ENCODE data around the gene PRELID2. TPM values are rescaled to one million over a fixed set of nuclear protein-coding genes. Genes with fewer than 3 reads are reported as not detected.

Gene PRELID2
- total RNA-seq: 1 to 10 TPM in 3 of 4 donors, not detected in 1; 1.1 to 6.7 (median 1.2) TPM

- TF ChIP-seq POLR2A (IDR thresholded peaks at IDR 0.05) (peak; percentile 35 to 48), CTCF (IDR thresholded peaks at IDR 0.05 in 4 of 5, conservative IDR thresholded peaks at IDR 0.05 in 1 of 5) (no peak)
- peak; percentile 64 to 77 for DNase-seq
- in situ Hi-C loops (cut with MboI; ENCODE audit: low sequenced_read_pairs in 4 of 4) (loop anchor here in 2 of 4 donors (25.0 kb wide), 1 partner anchor 1648 kb away; no protein-coding TSS in a partner anchor), intact Hi-C loops (cut with DNase I; ENCODE audit: low total_unique reads) (loop anchor here (5.0 to 10.0 kb wide), 2 partner anchors 140 to 212 kb away; no protein-coding TSS in a partner anchor)
- Histone ChIP-seq H3K4me1 (peaks cover 7 to 8% of the 10 kb centered on the region in 2 donors), H3K36me3 (no peaks in the 10 kb centered on the region), H3K27ac (peak within 1 kb of the TSS; percentile 56 to 77 (median 65)), H3K4me3 (peak within 1 kb of the TSS; percentile 63 to 75 (median 67)), H3K27me3 (no peaks in the 10 kb centered on the region), H3K9me3 (no peaks in the 10 kb centered on the region)
- ATAC-seq: peak; percentile 92 to 93
Observed at GRCh38 chr5:145834917-145835847, at the start of gene PRELID2. Gene PRELID2 (minus strand): TSS chr5:145835342. CDS start chr5:145835251, 91 bp downstream.

GRCh38 chr5:145874765-145875164 is 39.6 kb upstream of the PRELID2 start:
- H3K4me1 ChIP-seq: no peaks in the 10 kb centered on the region
- no peak overlapping the region for H3K4me3 ChIP-seq
- ATAC-seq (no peak), DNase-seq (no peak)
- no peak overlapping the region for H3K27ac ChIP-seq
- TF ChIP-seq POLR2A (IDR thresholded peaks at IDR 0.05): no peak
- TF ChIP-seq CTCF (IDR thresholded peaks at IDR 0.05 in 4 of 5, conservative IDR thresholded peaks at IDR 0.05 in 1 of 5): no peak
- intact Hi-C loops (cut with DNase I; ENCODE audit: low total_unique reads): no loop called here
- no peaks in the 10 kb centered on the region for H3K9me3 ChIP-seq
- H3K27me3 ChIP-seq: no peaks in the 10 kb centered on the region
- in situ Hi-C loops (cut with MboI; ENCODE audit: low sequenced_read_pairs in 4 of 4): no loop called here
- no peaks in the 10 kb centered on the region for H3K36me3 ChIP-seq

- H3K4me3 ChIP-seq: no peak within 1 kb of the TSS
- no peaks in the 10 kb centered on the region for H3K36me3 ChIP-seq
- DNase-seq (no peak), ATAC-seq (no peak)
- H3K27me3 ChIP-seq: no peaks in the 10 kb centered on the region
- TF ChIP-seq CTCF (IDR thresholded peaks at IDR 0.05 in 4 of 5, conservative IDR thresholded peaks at IDR 0.05 in 1 of 5): no peak
- TF ChIP-seq POLR2A (IDR thresholded peaks at IDR 0.05): no peak
- in situ Hi-C loops (cut with MboI; ENCODE audit: low sequenced_read_pairs in 4 of 4) (no loop called here), intact Hi-C loops (cut with DNase I; ENCODE audit: low total_unique reads) (no loop called here)
- H3K4me1 ChIP-seq: no peaks in the 10 kb centered on the region
- H3K27ac ChIP-seq: no peak within 1 kb of the TSS
- no peaks in the 10 kb centered on the region for H3K9me3 ChIP-seq
Observed at GRCh38 chr5:145872914-145873313, 37.8 kb upstream of the PRELID2 start, which contains the start of gene GRXCR2. Gene GRXCR2 (minus strand): TSS chr5:145873014. CDS start chr5:145872968, 46 bp downstream.

GRCh38 chr5:145872486-145872885 is 37.3 kb upstream of the PRELID2 start:
- ATAC-seq (no peak), DNase-seq (no peak)
- H3K4me3 ChIP-seq: no peak overlapping the region
- intact Hi-C loops (cut with DNase I; ENCODE audit: low total_unique reads): no loop called here
- no peak overlapping the region for H3K27ac ChIP-seq
- H3K9me3 ChIP-seq: no peaks in the 10 kb centered on the region
- no peaks in the 10 kb centered on the region for H3K4me1 ChIP-seq
- no peak for TF ChIP-seq POLR2A (IDR thresholded peaks at IDR 0.05)
- TF ChIP-seq CTCF (IDR thresholded peaks at IDR 0.05 in 4 of 5, conservative IDR thresholded peaks at IDR 0.05 in 1 of 5): no peak
- no peaks in the 10 kb centered on the region for H3K36me3 ChIP-seq
- H3K27me3 ChIP-seq: no peaks in the 10 kb centered on the region
- in situ Hi-C loops (cut with MboI; ENCODE audit: low sequenced_read_pairs in 4 of 4): no loop called here
